Progenitor cell of endocrine pancreas (in vitro differentiated cells): Measurements from ENCODE around the gene TBXAS1. TPM values are rescaled to one million over a fixed set of nuclear protein-coding genes. Genes with fewer than 3 reads are reported as not detected.

ENCODE experiments used
- DNase-seq: peaks from one replicate; pipeline ENCODE4 v3.0.0; 2021; ENCODE audit warnings: low spot score; ENCODE audit not compliant: unreplicated experiment
- H3K27ac Mint-ChIP-seq: 2 replicates; pipeline ENCODE4 v1.8.0; 2021; ENCODE audit warnings: mild to moderate bottlenecking, moderate library complexity, mixed read lengths
- H3K27me3 Mint-ChIP-seq: 2 replicates; pipeline ENCODE4 v1.8.0; 2021; ENCODE audit warnings: mixed read lengths
- H3K36me3 Mint-ChIP-seq: 2 replicates; pipeline ENCODE4 v1.8.0; 2022; ENCODE audit warnings: mixed read lengths; ENCODE audit not compliant: insufficient read depth
- H3K4me1 Mint-ChIP-seq: 2 replicates; pipeline ENCODE4 v1.8.0; 2021; ENCODE audit warnings: low read depth, mixed read lengths
- H3K4me3 Mint-ChIP-seq: 2 replicates; pipeline ENCODE4 v1.8.0; 2021; ENCODE audit warnings: low read depth, mild to moderate bottlenecking, moderate library complexity, mixed read lengths
- H3K9me3 Mint-ChIP-seq: 2 replicates; pipeline ENCODE4 v1.8.0; 2021; ENCODE audit warnings: low read depth, mixed read lengths
- total RNA-seq: library from RNA; stranded (reverse); gene quantifications from 2 replicates; pipeline ENCODE4 v1.2.1, GENCODE V29; 2021
- TF ChIP-seq, protein P1 (sequence below): fragments of 200-600 bp; sonication (generic); IDR thresholded peaks from one replicate; pipeline ENCODE4 v1.5.0; 2021; ENCODE audit warnings: antibody characterized with exemption, mild to moderate bottlenecking; ENCODE audit not compliant: unreplicated experiment

Gene TBXAS1
- total RNA-seq, 1 donor from 2014 or later = 10.4 TPM

DNA sequence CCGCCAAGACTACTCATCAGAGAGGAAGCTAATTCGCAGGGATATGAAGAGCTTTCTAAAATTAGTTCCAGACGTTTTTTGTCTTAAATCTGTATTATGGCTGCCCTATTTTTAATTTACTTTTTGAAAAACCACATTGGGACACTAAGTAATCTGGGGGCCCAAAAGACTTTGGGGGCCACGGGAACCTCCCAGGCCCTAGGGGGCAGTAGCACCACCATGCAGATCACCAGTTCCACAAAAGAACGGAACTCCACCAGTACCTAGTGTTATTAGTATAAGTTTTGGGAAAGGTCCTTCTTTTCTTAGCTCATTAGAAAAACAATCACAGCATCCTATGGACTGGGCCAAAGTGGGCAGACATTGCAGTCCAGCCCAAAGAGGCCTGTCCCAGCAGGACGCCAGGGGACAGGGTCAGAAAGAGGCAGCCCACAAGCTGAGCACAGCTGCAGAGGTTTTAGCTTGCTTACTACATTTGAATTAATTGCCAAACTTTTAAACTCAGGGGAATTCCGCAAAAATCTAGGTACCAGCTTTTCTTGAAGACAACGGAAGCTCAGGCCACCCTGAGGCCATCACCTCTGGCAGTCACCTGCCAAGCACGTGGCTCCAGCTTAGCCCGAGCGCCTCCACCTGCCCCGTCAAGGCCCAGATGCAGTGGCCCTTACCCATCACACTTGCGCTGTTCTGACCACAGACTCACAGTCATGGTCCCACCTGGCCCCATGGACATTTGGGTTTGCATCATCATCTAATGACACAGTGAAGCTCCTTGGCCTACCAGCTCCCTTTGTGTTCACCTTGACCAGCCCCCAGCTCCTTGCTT is 158.8 kb downstream of the TBXAS1 start:
- no peaks in the 10 kb centered on the region for H3K36me3 Mint-ChIP-seq
- no peak for DNase-seq
- peaks cover 1% of the 10 kb centered on the region for H3K4me1 Mint-ChIP-seq
- TF ChIP-seq, protein P1, sequence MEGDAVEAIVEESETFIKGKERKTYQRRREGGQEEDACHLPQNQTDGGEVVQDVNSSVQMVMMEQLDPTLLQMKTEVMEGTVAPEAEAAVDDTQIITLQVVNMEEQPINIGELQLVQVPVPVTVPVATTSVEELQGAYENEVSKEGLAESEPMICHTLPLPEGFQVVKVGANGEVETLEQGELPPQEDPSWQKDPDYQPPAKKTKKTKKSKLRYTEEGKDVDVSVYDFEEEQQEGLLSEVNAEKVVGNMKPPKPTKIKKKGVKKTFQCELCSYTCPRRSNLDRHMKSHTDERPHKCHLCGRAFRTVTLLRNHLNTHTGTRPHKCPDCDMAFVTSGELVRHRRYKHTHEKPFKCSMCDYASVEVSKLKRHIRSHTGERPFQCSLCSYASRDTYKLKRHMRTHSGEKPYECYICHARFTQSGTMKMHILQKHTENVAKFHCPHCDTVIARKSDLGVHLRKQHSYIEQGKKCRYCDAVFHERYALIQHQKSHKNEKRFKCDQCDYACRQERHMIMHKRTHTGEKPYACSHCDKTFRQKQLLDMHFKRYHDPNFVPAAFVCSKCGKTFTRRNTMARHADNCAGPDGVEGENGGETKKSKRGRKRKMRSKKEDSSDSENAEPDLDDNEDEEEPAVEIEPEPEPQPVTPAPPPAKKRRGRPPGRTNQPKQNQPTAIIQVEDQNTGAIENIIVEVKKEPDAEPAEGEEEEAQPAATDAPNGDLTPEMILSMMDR = no peak
- no peaks in the 10 kb centered on the region for H3K9me3 Mint-ChIP-seq
- H3K4me3 Mint-ChIP-seq = no peak overlapping the region
- H3K27ac Mint-ChIP-seq = no peak overlapping the region
- H3K27me3 Mint-ChIP-seq = peaks cover 30% of the 10 kb centered on the region

DNA sequence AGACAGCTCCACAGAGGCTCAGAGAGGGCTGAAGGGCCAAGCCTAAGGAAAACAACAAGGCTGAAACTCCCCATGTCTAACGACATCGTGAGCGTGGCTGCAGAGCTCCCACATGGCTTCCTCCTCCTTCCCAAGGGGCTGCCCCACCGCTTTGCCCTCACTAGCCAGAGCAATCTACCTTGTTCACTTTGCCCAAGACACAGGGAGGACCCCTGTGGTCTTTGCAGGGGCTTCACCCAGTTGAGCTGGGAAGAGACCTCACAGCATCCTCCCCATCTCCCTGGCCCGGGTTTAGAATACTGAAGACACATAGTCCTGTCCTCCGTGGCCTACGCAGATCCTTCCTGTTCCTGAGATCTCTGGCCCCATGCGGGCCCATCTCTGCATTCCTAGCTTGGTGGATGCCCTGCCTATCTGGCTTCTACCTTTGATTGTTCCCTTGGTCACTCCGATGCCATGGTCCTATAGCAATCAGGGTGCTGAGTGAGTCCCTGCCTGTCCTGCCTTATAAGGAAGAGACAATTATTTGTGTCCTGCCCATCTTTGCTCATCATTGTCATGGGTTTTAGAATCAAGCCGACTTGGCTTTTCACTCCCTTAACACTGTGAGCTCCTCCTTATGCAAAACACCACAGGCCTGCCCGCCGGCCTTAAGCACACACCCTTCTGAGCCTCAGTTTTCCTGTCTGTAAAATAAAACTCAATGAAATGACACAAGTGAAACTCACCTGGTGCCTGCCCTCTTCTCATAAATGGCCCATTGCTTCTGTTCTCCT is 160.5 kb downstream of the TBXAS1 start:
- H3K27me3 Mint-ChIP-seq = peaks cover 17% of the 10 kb centered on the region
- no peak for DNase-seq
- TF ChIP-seq, protein P1 = no peak
- no peak overlapping the region for H3K4me3 Mint-ChIP-seq
- H3K9me3 Mint-ChIP-seq = no peaks in the 10 kb centered on the region
- H3K36me3 Mint-ChIP-seq = no peaks in the 10 kb centered on the region
- H3K4me1 Mint-ChIP-seq = peaks cover 3% of the 10 kb centered on the region
- H3K27ac Mint-ChIP-seq = no peak overlapping the region

DNA sequence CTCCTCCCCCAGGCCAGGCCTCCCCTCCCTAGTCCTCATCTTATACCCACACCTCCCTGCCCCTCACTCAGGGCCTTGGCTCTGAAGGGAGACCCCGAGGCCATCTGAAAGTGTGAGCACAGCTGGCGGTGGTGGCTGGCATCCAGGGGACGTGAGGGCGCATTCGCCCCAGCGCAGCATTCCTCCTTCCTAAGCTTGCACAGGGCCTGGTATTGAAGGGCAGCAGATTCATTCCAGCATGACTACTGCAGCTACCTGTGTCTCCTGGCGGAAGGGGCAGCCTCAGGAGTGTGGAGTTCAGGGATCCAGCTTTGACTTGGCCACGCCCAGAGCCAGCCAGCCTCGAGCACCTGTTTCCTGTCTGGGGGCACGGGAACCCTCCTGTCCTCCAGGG is 161.1 kb downstream of the TBXAS1 start:
- H3K27ac Mint-ChIP-seq = no peak overlapping the region
- no peaks in the 10 kb centered on the region for H3K36me3 Mint-ChIP-seq
- DNase-seq = no peak
- H3K9me3 Mint-ChIP-seq = no peaks in the 10 kb centered on the region
- TF ChIP-seq, protein P1 = no peak
- H3K4me3 Mint-ChIP-seq = no peak overlapping the region
- peaks cover 7% of the 10 kb centered on the region for H3K4me1 Mint-ChIP-seq
- H3K27me3 Mint-ChIP-seq = peaks cover 17% of the 10 kb centered on the region

DNA sequence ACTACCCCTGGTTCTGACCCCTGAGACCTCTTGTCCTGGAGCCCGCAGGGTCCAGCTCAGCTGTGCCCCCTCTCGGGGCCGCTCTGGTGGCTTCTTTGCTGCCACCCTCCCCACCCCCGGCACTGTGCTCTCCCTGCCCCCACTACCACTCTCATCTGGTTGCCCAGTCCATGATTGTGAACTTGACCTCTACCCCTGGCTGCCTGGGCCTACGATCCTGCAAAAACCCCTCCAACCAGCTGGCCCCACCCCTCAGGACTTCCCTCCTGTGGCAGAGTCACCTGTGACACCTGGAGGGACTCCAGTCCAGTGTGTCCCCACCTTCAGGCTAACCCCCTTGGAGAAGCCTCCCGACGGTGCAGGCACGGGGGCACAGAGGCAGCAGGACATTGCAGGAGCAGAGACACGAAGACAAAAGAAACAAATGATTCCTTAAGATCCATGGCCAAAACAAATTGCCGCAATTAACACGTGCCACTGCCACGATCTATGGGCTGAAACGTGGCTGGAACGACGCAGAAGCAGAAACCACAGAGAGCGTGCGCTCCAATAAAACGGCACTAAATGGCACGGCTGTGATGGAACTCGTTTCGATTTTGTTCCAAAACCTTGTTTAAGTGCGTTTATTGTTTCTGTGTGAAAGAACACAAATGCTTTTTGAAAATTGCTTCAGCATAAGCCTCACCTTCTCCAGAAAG is 161.7 kb downstream of the TBXAS1 start:
- Mint-ChIP-seq H3K9me3 (no peaks in the 10 kb centered on the region), H3K4me1 (peaks cover 7% of the 10 kb centered on the region), H3K4me3 (no peak overlapping the region), H3K36me3 (no peaks in the 10 kb centered on the region), H3K27ac (no peak overlapping the region), H3K27me3 (peaks cover 17% of the 10 kb centered on the region)
- DNase-seq = no peak
- TF ChIP-seq, protein P1 = no peak

DNA sequence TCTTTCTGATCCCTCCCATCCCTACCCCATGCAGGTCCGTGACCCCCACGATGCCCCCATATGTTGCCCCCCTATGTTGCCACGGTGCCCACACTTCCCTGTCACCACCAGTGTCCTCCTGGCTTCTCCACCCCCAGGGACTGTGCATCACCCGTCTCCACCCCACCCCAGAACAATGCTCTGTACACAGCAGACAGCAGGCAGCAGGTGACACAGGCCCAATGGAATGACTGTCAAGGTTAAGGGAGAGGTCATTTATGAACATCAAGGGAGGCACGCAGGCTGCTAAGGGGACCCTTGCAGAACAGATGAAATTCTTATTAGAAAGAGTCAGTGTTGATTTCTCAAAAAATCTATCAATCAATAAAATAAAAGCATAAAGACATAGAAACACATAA is 162.2 kb downstream of the TBXAS1 start:
- peaks cover 17% of the 10 kb centered on the region for H3K27me3 Mint-ChIP-seq
- H3K4me1 Mint-ChIP-seq = peaks cover 7% of the 10 kb centered on the region
- H3K4me3 Mint-ChIP-seq = no peak overlapping the region
- H3K27ac Mint-ChIP-seq = no peak overlapping the region
- no peak for DNase-seq
- TF ChIP-seq, protein P1 = no peak
- H3K9me3 Mint-ChIP-seq = no peaks in the 10 kb centered on the region
- no peaks in the 10 kb centered on the region for H3K36me3 Mint-ChIP-seq
